ENCODE results near the gene XKR8. TPM values are rescaled to one million over a fixed set of nuclear protein-coding genes. Genes with fewer than 3 reads are reported as not detected.

XKR8 gene
- total RNA-seq, 6 experiments from 2014 or later, result 8.0 to 10.7 (median 9.7) TPM

DNA sequence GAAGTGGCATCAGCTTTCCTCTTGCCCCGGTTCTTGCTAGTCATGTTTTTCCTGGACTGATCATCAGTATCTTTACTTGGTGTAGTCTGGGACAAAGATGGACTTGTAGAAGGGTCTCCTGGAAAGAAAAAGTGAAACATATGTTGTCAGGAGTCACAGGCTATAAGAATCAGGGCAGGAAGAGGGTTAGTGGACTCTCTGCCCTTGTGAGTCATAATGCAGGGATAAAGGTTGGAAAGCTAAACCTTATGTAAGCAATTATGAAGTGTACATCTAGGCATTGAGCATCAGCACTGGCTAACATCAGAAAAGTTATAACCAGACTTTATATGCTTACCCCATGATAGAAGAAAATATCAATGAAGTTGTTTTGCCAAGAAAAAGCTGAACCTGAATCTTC lies 51.2 kb downstream of the XKR8 start:
- peak; percentile 9 for DNase-seq
- TF ChIP-seq, protein P1, sequence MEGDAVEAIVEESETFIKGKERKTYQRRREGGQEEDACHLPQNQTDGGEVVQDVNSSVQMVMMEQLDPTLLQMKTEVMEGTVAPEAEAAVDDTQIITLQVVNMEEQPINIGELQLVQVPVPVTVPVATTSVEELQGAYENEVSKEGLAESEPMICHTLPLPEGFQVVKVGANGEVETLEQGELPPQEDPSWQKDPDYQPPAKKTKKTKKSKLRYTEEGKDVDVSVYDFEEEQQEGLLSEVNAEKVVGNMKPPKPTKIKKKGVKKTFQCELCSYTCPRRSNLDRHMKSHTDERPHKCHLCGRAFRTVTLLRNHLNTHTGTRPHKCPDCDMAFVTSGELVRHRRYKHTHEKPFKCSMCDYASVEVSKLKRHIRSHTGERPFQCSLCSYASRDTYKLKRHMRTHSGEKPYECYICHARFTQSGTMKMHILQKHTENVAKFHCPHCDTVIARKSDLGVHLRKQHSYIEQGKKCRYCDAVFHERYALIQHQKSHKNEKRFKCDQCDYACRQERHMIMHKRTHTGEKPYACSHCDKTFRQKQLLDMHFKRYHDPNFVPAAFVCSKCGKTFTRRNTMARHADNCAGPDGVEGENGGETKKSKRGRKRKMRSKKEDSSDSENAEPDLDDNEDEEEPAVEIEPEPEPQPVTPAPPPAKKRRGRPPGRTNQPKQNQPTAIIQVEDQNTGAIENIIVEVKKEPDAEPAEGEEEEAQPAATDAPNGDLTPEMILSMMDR (IDR thresholded peaks at IDR 0.05), result no peak
- Mint-ChIP-seq H3K27me3 (ENCODE audit: insufficient read depth) (no peaks in the 10 kb centered on the region), H3K4me1 (ENCODE audit: low read depth) (peaks cover 15% of the 10 kb centered on the region), H3K9me3 (no peaks in the 10 kb centered on the region), H3K4me3 (no peak overlapping the region), H3K36me3 (ENCODE audit: low read depth) (peaks cover 17% of the 10 kb centered on the region), H3K27ac (peak overlapping the region; percentile 54; the same call in 1 of the 2 replicates)

Other genes with a start within 250 kb of the XKR8 start
- 1 to 10 TPM; 6.7 to 9.2 (median 7.8) TPM for gene FAM76A, start 234.0 kb upstream of the XKR8 start, total RNA-seq (2021; fragmentation: NEBNext Ultra II Directional; extraction: Animal tissue kit (Norgen Biotek cat#: 25700))
- 10 to 100 TPM; 38.6 to 58.1 (median 46.2) TPM for gene STX12, start 186.8 kb upstream of the XKR8 start, total RNA-seq (2021; fragmentation: NEBNext Ultra II Directional; extraction: Animal tissue kit (Norgen Biotek cat#: 25700))
- gene PPP1R8, start 129.2 kb upstream of the XKR8 start, total RNA-seq (2021; fragmentation: NEBNext Ultra II Directional; extraction: Animal tissue kit (Norgen Biotek cat#: 25700)), result 10 to 100 TPM; 38.1 to 45.3 (median 39.1) TPM
- 1 to 10 TPM; 1.3 to 5.6 (median 3.7) TPM for gene THEMIS2, start 87.4 kb upstream of the XKR8 start, total RNA-seq (2021; fragmentation: NEBNext Ultra II Directional; extraction: Animal tissue kit (Norgen Biotek cat#: 25700))
- 10 to 100 TPM; 20.7 to 29.1 (median 23.8) TPM for gene RPA2, start 45.4 kb upstream of the XKR8 start, total RNA-seq (2021; fragmentation: NEBNext Ultra II Directional; extraction: Animal tissue kit (Norgen Biotek cat#: 25700))
- gene SMPDL3B, start 25.0 kb upstream of the XKR8 start, total RNA-seq (2021; fragmentation: NEBNext Ultra II Directional; extraction: Animal tissue kit (Norgen Biotek cat#: 25700)), result not detected
- 10 to 100 TPM; 24.2 to 31.3 (median 27.8) TPM for gene EYA3, start 128.6 kb downstream of the XKR8 start, total RNA-seq (2021; fragmentation: NEBNext Ultra II Directional; extraction: Animal tissue kit (Norgen Biotek cat#: 25700))
- under 1 TPM; 0.26 to 0.57 (median 0.43) TPM for gene PTAFR, start 216.7 kb downstream of the XKR8 start, total RNA-seq (2021; fragmentation: NEBNext Ultra II Directional; extraction: Animal tissue kit (Norgen Biotek cat#: 25700))